ENCODE results near the gene SLC7A9.
"Not testable (repeated sequence)": the region's sequence is repeated elsewhere in the genome, so short reads cannot be mapped to it uniquely, and the experiment has no call there.

SLC7A9 gene

GRCh38 chr19:32870981-32871451, 1.4 kb upstream of the SLC7A9 start:
- peaks cover 4% of the 10 kb centered on the region for H3K27me3 ChIP-seq (replicated peaks; ENCODE audit: control insufficient read depth, insufficient read depth, low read length)
- H3K36me3 ChIP-seq (ENCODE audit: control insufficient read depth, insufficient read depth, low read length, severe bottlenecking): no peaks in the 10 kb centered on the region
- H3K4me1 ChIP-seq (ENCODE audit: control insufficient read depth, insufficient read depth, low read length): no peaks in the 10 kb centered on the region
- H3K9ac ChIP-seq (ENCODE audit: low read length): no peak overlapping the region
- no peak for DNase-seq (ENCODE audit: low read depth)
- H3K4me3 ChIP-seq (ENCODE audit: low read length): no peak overlapping the region
- no peaks in the 10 kb centered on the region for H3K9me3 ChIP-seq (ENCODE audit: control insufficient read depth, low read length)

GRCh38 chr19:32869966-32870573, 503 bp upstream of the SLC7A9 start:
- H3K36me3 ChIP-seq (ENCODE audit: control insufficient read depth, insufficient read depth, low read length, severe bottlenecking): no peaks in the 10 kb centered on the region
- H3K9me3 ChIP-seq (ENCODE audit: control insufficient read depth, low read length): no peaks in the 10 kb centered on the region
- H3K9ac ChIP-seq (ENCODE audit: low read length): no peak overlapping the region
- DNase-seq (ENCODE audit: low read depth): no peak
- H3K4me1 ChIP-seq (ENCODE audit: control insufficient read depth, insufficient read depth, low read length): no peaks in the 10 kb centered on the region
- H3K27me3 ChIP-seq (replicated peaks; ENCODE audit: control insufficient read depth, insufficient read depth, low read length): peaks cover 9% of the 10 kb centered on the region
- H3K4me3 ChIP-seq (ENCODE audit: low read length): no peak overlapping the region

GRCh38 chr19:32868206-32868950, 1.2 kb downstream of the SLC7A9 start:
- no peak overlapping the region for H3K9ac ChIP-seq (ENCODE audit: low read length)
- H3K4me3 ChIP-seq (ENCODE audit: low read length): no peak overlapping the region
- no peaks in the 10 kb centered on the region for H3K36me3 ChIP-seq (ENCODE audit: control insufficient read depth, insufficient read depth, low read length, severe bottlenecking)
- no peaks in the 10 kb centered on the region for H3K4me1 ChIP-seq (ENCODE audit: control insufficient read depth, insufficient read depth, low read length)
- DNase-seq (ENCODE audit: low read depth): no peak
- H3K27me3 ChIP-seq (replicated peaks; ENCODE audit: control insufficient read depth, insufficient read depth, low read length): peaks cover 9% of the 10 kb centered on the region
- H3K9me3 ChIP-seq (ENCODE audit: control insufficient read depth, low read length): no peaks in the 10 kb centered on the region

- H3K4me1 ChIP-seq (ENCODE audit: control insufficient read depth, insufficient read depth, low read length); H3K36me3 ChIP-seq (ENCODE audit: control insufficient read depth, insufficient read depth, low read length, severe bottlenecking); DNase-seq (ENCODE audit: low read depth); H3K9me3 ChIP-seq (ENCODE audit: control insufficient read depth, low read length); H3K27me3 ChIP-seq (replicated peaks; ENCODE audit: control insufficient read depth, insufficient read depth, low read length); H3K9ac ChIP-seq (ENCODE audit: low read length); H3K4me3 ChIP-seq (ENCODE audit: low read length): not testable (repeated sequence)
Observed at GRCh38 chr19:32867436-32867835, 2.1 kb downstream of the SLC7A9 start.

- no peak for DNase-seq (ENCODE audit: low read depth)
- Histone ChIP-seq H3K4me1 (ENCODE audit: control insufficient read depth, insufficient read depth, low read length) (no peaks in the 10 kb centered on the region), H3K36me3 (ENCODE audit: control insufficient read depth, insufficient read depth, low read length, severe bottlenecking) (no peaks in the 10 kb centered on the region), H3K4me3 (ENCODE audit: low read length) (no peak overlapping the region), H3K9ac (ENCODE audit: low read length) (no peak overlapping the region), H3K27me3 (replicated peaks; ENCODE audit: control insufficient read depth, insufficient read depth, low read length) (peaks cover 9% of the 10 kb centered on the region), H3K9me3 (ENCODE audit: control insufficient read depth, low read length) (no peaks in the 10 kb centered on the region)
Observed at GRCh38 chr19:32866564-32867265, 2.9 kb downstream of the SLC7A9 start.

- no peaks in the 10 kb centered on the region for H3K36me3 ChIP-seq (ENCODE audit: control insufficient read depth, insufficient read depth, low read length, severe bottlenecking)
- H3K9ac ChIP-seq (ENCODE audit: low read length): no peak overlapping the region
- H3K9me3 ChIP-seq (ENCODE audit: control insufficient read depth, low read length): no peaks in the 10 kb centered on the region
- peaks cover 9% of the 10 kb centered on the region for H3K27me3 ChIP-seq (replicated peaks; ENCODE audit: control insufficient read depth, insufficient read depth, low read length)
- no peaks in the 10 kb centered on the region for H3K4me1 ChIP-seq (ENCODE audit: control insufficient read depth, insufficient read depth, low read length)
- no peak overlapping the region for H3K4me3 ChIP-seq (ENCODE audit: low read length)
- no peak for DNase-seq (ENCODE audit: low read depth)
Observed at GRCh38 chr19:32866061-32866460, 3.5 kb downstream of the SLC7A9 start.

- H3K36me3 ChIP-seq (ENCODE audit: control insufficient read depth, insufficient read depth, low read length, severe bottlenecking): no peaks in the 10 kb centered on the region
- peaks cover 9% of the 10 kb centered on the region for H3K27me3 ChIP-seq (replicated peaks; ENCODE audit: control insufficient read depth, insufficient read depth, low read length)
- no peak for DNase-seq (ENCODE audit: low read depth)
- H3K4me3 ChIP-seq (ENCODE audit: low read length): no peak overlapping the region
- no peak overlapping the region for H3K9ac ChIP-seq (ENCODE audit: low read length)
- no peaks in the 10 kb centered on the region for H3K4me1 ChIP-seq (ENCODE audit: control insufficient read depth, insufficient read depth, low read length)
- no peaks in the 10 kb centered on the region for H3K9me3 ChIP-seq (ENCODE audit: control insufficient read depth, low read length)
Observed at GRCh38 chr19:32865326-32865725, 4.2 kb downstream of the SLC7A9 start.

GRCh38 chr19:32864318-32865007, 5.1 kb downstream of the SLC7A9 start:
- DNase-seq (ENCODE audit: low read depth): no peak
- H3K9me3 ChIP-seq (ENCODE audit: control insufficient read depth, low read length): no peaks in the 10 kb centered on the region
- H3K4me1 ChIP-seq (ENCODE audit: control insufficient read depth, insufficient read depth, low read length): no peaks in the 10 kb centered on the region
- H3K36me3 ChIP-seq (ENCODE audit: control insufficient read depth, insufficient read depth, low read length, severe bottlenecking): no peaks in the 10 kb centered on the region
- H3K27me3 ChIP-seq (replicated peaks; ENCODE audit: control insufficient read depth, insufficient read depth, low read length): peaks cover 9% of the 10 kb centered on the region
- H3K4me3 ChIP-seq (ENCODE audit: low read length): no peak overlapping the region
- H3K9ac ChIP-seq (ENCODE audit: low read length): no peak overlapping the region

GRCh38 chr19:32863841-32864240, 5.7 kb downstream of the SLC7A9 start:
- no peak for DNase-seq (ENCODE audit: low read depth)
- Histone ChIP-seq H3K36me3 (ENCODE audit: control insufficient read depth, insufficient read depth, low read length, severe bottlenecking) (no peaks in the 10 kb centered on the region), H3K4me1 (ENCODE audit: control insufficient read depth, insufficient read depth, low read length) (no peaks in the 10 kb centered on the region), H3K27me3 (replicated peaks; ENCODE audit: control insufficient read depth, insufficient read depth, low read length) (peaks cover 9% of the 10 kb centered on the region), H3K9ac (ENCODE audit: low read length) (no peak overlapping the region), H3K9me3 (ENCODE audit: control insufficient read depth, low read length) (no peaks in the 10 kb centered on the region), H3K4me3 (ENCODE audit: low read length) (no peak overlapping the region)

- H3K4me1 ChIP-seq (ENCODE audit: control insufficient read depth, insufficient read depth, low read length): no peaks in the 10 kb centered on the region
- no peak overlapping the region for H3K9ac ChIP-seq (ENCODE audit: low read length)
- no peaks in the 10 kb centered on the region for H3K36me3 ChIP-seq (ENCODE audit: control insufficient read depth, insufficient read depth, low read length, severe bottlenecking)
- peaks cover 9% of the 10 kb centered on the region for H3K27me3 ChIP-seq (replicated peaks; ENCODE audit: control insufficient read depth, insufficient read depth, low read length)
- DNase-seq (ENCODE audit: low read depth): no peak
- H3K9me3 ChIP-seq (ENCODE audit: control insufficient read depth, low read length): no peaks in the 10 kb centered on the region
- H3K4me3 ChIP-seq (ENCODE audit: low read length): no peak overlapping the region
Observed at GRCh38 chr19:32863301-32863700, 6.3 kb downstream of the SLC7A9 start.

- H3K36me3 ChIP-seq (ENCODE audit: control insufficient read depth, insufficient read depth, low read length, severe bottlenecking): no peaks in the 10 kb centered on the region
- H3K4me3 ChIP-seq (ENCODE audit: low read length): no peak overlapping the region
- peaks cover 9% of the 10 kb centered on the region for H3K27me3 ChIP-seq (replicated peaks; ENCODE audit: control insufficient read depth, insufficient read depth, low read length)
- no peak for DNase-seq (ENCODE audit: low read depth)
- no peaks in the 10 kb centered on the region for H3K4me1 ChIP-seq (ENCODE audit: control insufficient read depth, insufficient read depth, low read length)
- H3K9ac ChIP-seq (ENCODE audit: low read length): no peak overlapping the region
- no peaks in the 10 kb centered on the region for H3K9me3 ChIP-seq (ENCODE audit: control insufficient read depth, low read length)
Observed at GRCh38 chr19:32862741-32863140, 6.8 kb downstream of the SLC7A9 start.
